HG03469 (cell line): ENCODE data around the gene BACE2.
"Not testable (repeated sequence)": the region's sequence is repeated elsewhere in the genome, so short reads cannot be mapped to it uniquely, and the experiment has no call there.

Experiments
- ATAC-seq: cut with Tn5 transposase; IDR thresholded peaks from one replicate; pipeline ENCODE4 v1.9.1; 2021; ENCODE audit warnings: mild to moderate bottlenecking, moderate library complexity, moderate number of reproducible peaks; ENCODE audit not compliant: unreplicated experiment

Gene BACE2

DNA sequence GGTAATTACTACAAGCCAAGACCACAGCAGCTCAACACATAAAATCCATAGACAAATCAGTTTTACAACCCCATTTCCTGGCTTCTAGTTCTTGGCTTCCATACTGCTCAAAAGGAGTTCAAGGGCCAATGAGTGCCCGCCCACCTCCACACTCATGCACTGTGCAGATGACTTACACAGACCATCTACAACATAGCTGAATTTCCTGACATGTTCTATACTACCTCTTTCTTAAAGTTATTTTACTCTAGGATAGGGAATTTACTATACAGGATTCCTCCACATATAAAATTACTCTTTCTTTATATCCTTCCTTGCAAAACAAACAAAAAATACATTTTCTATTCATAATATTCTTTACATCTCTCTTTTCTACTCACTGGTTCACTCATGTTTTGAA lies 14.6 kb downstream of the BACE2 start:
- ATAC-seq = no peak

DNA sequence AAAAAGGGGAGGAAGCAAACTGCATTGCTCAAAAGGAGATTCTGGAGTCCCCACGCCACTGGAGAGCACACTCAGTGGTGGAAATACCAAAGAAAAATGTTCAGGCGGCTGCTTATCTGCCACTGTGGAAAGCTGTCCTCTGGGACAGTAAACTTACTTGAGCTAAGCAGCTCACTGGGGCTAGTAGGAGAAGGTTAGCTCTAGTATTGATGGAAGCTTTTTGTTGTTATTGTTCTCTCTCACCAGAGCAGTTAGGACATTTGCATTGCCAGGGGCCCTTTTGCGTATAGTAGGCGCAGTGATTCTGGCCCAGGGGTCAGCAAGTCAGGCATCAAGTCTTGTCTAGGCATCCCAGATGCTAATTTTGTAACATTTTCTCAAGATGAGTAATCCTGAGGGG lies 15.6 kb downstream of the BACE2 start:
- ATAC-seq = no peak

DNA sequence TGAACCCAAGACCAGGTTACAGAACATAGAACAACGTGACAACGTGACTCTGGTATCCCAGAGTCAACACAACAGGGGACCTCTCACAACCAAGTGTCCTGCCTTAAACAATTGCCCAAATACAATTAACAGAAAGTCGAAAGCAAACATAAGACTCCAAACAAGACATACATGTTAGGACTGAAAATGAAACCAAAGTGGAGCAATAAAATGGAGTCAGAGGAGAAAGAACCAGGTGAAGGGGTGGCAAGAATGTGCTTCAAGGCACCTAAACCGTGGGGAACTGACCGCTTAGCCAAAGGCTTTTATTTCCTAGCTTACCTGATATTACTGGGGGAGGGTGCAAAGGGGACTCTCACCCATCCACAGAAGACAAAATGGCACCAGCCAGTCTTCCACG lies 17.8 kb downstream of the BACE2 start:
- no peak for ATAC-seq

GRCh38 chr21:41186755-41187536 lies 19.0 kb downstream of the BACE2 start:
- no peak for ATAC-seq

DNA sequence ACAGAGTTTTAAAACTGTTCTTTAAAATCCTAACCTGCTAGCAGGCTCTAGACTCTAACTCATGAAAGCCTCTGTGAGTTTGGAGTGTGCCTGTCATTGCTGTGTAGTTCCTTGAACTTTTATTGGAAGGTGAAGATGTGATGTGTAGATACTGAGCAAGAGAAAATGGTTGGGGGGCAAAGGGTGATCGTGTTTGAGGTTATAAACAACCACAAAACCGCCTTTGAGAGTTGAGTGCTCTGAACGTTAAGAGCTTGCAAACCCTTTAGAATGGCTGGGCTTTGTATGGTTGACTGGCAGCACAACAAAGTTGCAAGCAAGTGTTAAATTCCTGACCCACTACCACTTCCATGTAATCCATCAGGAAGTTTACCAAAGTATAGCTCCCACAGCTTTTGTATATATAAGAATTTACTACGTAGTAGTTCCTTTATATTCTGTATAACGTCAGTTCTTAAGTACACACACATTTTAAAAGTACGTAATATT lies 19.6 kb downstream of the BACE2 start:
- ATAC-seq = no peak

DNA sequence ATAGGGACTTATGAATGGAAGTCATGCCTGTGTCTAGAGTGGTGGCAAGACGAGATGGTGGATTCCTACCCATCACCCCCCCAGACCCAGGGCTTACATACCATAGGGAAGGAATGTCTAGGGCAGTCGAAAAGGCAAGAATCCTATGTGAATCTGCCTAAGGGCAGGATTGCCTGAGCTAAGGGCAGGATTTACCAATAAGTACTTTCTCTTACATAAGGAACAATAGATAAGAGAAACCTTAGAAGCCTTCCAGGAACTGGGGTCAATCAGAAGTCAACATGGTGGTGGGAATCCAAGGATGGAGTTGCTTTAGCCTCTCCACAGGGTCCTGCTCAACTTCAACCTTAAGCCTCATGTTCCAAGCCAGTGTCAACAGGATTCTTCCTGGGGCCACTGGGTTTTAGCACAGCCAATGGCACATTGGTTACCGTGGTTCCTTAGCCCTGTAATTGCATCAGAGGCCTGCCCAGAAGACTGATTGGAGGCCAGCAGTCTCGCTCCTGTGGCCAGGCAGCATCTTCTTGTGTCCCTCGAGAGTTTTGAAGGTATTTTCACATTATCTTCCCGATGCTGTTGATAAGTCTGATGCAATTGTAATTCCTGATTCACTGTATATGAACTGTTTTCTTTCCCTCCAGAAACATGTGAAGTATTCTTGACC lies 20.7 kb downstream of the BACE2 start:
- no peak for ATAC-seq

GRCh38 chr21:41189150-41189745 lies 21.3 kb downstream of the BACE2 start:
- ATAC-seq = no peak

DNA sequence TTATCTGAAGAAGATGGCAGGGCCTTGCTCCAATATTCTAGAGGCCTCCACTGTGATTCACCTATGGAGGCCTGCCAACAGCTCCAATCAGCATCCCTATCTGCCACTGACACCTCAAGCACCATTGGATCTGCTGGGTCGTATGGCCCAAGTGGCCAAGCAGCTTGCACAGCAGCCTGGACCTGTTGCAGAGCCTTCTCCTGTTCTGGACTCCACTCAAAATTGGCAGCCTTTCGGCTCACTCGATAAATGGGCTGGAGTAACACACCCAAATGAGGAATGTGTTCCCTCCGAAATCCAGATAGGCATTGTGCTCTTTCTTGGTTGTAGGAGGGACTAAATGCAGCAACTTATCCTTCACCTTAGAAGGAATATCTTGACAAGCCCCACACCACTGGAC lies 24.6 kb downstream of the BACE2 start:
- not testable (repeated sequence) for ATAC-seq

- no peak for ATAC-seq
Measured at GRCh38 chr21:41195311-41195710, 27.4 kb downstream of the BACE2 start.

GRCh38 chr21:41196993-41197392 lies 29.0 kb downstream of the BACE2 start:
- no peak for ATAC-seq

GRCh38 chr21:41197582-41197981 lies 29.6 kb downstream of the BACE2 start:
- no peak for ATAC-seq

GRCh38 chr21:41198647-41199046 lies 30.7 kb downstream of the BACE2 start:
- not testable (repeated sequence) for ATAC-seq

DNA sequence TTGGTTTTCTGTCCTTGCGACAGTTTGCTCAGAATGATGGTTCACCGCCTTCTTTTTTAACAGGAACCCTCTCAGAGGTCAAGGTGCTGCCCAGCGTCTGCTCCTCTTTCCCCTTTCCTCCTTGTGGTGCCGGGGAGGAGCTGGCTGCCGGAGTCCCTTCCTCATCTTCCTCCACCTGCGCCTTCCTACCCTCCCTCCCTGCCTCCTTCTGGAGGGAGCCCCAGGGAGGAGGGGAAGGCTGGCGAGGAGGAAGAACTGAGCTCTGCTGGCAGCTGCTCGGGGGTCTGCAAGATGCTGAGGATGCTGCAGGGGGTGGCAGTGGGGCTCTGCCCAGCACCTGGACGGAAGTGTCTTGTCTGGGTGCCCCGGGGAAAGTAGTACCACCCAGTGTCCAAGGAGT lies 31.2 kb downstream of the BACE2 start:
- no peak for ATAC-seq

DNA sequence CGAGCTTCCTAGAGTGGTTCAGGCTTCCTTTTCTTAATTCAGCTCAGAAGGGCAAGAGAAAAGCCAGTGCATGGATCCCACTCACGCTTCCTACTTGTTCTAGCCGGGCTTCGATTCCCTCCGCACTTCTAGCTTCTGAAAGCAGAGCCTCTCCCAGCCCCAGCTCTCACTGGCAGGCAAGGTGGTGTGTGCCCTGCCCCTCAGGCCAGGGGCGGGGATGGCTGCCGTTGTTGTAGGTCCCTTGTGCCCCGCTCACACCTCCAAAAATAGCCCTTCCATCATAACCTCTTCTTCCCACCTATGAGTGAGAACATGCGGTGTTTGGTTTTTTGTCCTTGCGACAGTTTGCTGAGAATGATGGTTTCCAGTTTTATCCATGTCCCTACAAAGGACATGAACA lies 31.6 kb downstream of the BACE2 start:
- ATAC-seq = no peak

DNA sequence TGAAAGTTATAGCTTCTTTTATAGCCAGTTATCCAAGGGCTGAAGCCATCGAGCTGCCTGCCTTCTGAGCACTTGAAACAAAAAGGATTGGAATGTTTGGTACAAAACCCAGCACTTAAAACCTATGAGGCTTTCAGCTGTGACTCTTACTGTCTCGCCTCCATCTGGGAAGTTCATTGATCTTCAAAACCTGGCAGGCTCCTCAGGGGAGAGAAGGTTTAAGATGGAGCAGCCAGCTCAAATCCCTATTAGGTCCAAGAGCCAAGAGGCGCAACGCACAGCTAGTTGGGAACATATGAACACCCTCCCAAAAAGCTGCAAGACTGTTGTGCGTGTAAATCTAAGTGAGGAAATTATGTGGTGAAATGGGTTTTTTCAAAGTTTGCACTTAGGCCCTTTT lies 33.4 kb downstream of the BACE2 start:
- ATAC-seq = no peak

DNA sequence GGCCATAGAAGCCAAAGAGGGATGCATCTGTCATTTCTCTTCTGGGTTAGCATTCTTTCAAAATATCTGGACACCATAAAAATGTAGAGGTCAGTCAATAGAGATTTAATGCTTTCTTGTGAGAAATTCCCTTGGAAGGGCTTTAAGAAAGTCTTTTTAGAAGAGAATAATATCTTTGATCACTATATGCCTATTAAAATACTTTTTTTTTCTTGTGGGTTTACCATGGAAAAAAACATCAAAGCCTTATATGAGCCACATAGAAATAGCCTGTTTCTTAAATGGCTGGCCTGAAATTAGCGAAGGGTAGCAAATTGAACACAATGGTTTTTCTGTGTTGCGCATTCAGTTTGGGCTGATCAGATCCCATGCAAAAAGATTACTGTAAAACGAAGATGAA lies 36.8 kb downstream of the BACE2 start:
- no peak for ATAC-seq

DNA sequence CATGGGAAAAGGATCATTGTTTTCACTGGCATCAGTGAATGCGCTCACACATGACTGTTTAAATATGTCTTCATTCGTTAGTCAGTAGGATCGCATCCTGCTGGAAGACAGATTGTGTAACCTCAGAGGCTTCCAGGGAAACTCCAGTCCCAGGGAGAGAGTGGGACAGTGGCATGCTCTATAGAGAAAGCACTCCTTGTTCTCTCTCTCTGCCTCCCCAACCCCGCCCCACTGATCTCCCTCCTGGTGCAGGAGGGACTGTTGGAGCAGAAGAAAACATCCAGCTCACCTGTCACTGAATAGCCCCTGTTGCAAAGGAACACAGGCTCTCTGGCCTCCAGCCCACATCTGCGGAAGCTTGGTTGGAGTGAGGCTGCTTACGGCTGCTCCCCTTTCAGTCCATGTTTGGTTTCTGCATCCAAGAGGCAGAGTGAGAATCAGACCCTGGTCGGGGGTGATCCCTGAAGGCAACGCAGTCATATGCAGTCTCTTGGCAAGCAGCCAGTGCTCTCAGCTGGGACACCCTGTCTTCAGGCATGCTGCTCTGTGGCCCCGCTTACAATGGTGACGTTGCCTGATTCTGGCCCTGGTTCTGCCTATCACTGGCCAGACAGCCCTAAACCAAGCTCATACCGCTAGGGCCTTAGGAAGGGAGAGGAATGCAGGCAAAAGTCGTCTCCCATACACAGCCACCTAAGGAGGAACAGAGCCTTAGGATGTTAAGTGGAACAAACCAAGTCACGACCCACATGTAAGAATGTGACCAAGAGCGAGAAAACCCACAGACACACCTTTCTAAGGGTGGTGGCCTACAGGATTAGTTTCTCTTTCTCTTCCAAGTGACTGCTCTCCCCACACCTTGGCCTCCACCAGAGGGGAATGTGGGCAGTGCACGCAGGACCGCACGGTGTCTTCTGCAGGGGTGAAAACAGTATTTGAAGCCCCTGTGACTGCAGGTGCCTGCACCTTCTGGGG lies 39.7 kb downstream of the BACE2 start:
- no peak for ATAC-seq

- ATAC-seq = no peak
Measured at GRCh38 chr21:41208376-41208763, 40.4 kb downstream of the BACE2 start.

DNA sequence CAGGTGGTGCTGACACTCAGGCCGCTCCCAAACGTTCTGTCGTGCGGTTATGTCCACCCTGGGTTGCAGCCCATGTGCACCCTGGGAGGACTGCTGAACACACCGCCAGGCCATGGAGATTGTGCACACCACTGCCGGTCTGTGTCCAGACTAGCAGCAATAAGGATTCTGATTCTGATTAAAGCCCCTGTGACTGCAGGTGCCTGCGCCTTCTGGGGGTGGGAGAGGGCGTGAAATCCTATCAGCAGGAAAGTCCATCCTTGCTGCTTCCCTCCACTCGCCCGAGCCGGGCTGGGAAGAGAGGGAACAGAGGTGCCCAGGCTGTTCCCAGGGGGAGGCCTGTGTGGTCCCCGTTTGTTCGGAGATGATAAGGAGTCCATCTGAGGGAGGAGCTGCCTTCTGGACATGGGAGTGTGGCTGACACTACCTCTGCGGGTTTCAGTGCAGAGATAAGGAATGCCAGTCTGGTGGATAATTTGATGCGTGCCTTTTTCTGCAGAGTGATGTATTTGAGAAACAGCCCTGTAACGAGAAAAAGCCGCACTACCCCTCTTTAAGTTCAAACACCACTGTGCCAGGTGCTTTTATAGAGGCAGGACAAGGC lies 41.2 kb downstream of the BACE2 start:
- no peak for ATAC-seq

DNA sequence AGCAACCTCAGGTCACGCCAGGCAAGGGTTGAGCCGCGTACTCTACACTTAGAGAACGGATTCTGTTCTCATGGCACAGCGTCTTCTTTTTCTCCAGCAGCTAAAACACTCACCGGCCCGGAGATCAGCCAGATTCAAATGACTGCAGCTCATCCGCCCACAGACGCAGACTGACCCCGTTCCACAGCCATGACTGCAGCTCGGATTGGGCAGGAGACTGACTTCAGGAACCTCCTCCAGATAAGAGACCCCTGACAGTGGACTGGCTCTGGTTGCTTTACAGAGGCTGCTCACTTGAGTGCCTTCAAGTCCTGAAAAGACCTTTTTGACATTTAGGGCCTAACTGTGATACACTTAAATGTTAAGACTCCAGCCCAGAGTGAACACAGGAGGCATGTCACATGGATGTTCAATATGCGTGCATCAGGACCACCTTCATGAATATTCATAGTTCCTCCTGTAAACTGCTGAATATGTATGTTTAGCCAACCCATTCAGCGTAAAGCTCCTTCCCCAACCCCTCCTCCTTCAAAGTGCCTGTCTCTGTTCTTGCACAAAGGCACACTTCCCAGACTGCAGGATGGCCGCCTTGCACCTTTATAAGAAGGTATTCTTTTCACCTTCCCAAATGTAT lies 42.6 kb downstream of the BACE2 start:
- ATAC-seq = no peak
